ENCODE measurements around the gene CCDC187.

CCDC187 gene

DNA sequence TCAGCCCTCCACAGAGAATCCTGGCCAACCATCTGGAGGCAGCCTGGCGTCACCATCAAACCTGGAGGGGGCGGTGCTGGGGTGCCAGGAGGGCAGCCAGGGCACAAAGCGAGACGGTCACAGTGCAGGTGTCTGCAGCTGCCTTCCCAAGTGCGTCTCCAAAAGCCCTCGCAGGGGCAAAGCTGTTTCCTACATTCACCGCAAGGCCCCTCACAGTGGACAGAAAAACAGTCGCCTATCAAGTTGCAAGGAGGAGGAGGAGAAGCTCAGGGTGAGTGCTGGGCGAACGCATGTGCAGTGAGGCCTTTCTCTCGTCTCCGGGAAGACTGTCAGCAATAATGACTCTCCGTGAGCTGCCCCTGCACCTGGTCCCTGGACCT is 81.0 kb downstream of the CCDC187 start:
- no peak for FAIRE-seq

DNA sequence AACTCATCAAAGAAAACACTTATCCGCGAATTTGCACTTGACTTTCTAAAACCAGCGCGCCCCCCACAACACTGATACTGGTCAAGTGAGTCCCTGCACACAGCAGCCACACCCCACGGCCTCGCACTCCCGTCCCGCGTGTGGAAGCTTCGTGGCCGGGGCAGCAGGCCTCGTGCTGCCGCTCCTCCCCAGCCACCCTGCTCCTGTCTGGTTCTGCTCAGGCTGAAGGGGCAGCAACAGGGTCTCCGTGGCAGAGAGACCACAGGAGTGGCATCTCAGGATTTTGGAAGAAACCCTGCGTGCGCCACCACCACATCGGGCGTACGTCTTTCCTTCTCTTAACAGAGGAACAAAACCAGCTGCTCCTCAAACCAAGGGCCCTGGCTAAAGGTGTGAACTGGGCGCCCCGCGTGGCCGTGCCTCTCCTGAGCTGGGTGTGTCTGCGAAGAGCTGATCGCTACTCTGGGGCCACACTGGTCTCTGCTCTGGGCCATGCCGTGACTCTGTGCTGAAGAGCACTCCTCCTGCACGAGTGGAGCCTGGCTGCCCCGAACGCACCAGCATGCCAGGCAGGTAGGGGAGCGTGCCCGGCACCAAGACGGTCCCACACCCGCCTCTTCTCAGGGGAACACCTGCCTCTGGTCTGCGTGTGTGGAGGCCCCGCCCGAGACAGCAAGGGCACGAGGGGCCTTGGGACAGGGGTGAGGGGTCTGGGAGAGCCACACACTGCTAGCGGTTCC is 81.6 kb downstream of the CCDC187 start:
- FAIRE-seq, result no peak

GRCh38 chr9:136220017-136220729 is 83.7 kb downstream of the CCDC187 start:
- FAIRE-seq, result no peak

DNA sequence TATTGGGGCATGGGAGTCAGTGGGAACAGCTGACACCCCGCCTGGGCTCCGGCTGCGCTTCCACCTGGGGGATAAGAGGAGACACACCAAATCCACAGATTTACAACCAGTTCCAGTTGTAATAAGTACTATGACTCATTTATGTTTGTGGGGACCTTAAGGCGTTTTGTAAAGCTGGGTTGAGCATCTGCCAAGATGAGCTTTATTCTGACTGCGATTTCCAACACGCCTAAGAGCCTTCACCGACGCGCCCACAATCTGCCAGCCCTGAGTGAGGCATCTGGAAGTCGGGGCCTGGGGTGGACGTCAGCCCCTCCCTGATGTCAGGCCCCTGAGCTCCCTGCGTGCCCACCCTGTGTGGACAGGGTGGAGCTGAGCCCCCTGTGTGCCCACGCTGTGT is 84.6 kb downstream of the CCDC187 start:
- FAIRE-seq, result no peak

DNA sequence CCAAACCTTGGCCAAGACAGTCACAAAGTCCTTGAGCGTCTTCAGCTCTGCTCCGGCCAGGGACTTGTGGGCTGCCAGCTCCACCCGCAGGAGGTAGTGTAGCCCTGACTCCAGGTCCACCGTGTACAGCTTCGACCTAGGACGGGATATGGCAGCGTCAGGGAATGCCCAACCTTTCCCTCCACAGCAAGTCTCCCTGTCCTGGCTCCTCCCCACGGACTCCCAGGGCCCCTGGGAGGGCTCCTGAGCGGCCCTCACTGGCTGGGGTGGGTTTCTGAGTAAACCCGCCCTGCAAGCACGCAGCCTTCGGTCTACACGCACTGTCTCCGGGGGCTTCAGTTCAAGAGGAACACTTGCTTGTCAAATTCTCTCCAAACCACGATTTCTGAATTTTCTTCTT is 85.2 kb downstream of the CCDC187 start:
- FAIRE-seq, result no peak

DNA sequence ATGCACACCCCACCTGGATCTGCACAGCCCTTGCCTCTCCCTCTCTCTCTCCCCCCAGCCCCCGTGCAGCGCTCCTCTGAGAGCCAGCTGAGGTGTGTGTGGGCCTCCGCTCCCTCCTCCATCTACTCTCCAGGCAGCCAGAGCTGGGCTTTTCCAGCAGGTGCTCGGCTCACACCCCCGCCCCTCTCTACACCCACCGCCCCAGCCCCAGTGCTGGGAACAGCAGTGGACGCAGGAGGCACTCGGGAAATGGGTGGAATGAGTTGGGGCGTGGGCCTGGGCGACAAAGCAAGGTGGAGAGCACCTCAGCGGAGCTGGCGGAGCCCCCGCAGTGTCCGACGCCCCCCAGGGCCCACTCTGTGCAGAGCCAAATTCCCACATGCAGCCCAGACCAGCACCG is 85.6 kb downstream of the CCDC187 start:
- FAIRE-seq, result no peak

DNA sequence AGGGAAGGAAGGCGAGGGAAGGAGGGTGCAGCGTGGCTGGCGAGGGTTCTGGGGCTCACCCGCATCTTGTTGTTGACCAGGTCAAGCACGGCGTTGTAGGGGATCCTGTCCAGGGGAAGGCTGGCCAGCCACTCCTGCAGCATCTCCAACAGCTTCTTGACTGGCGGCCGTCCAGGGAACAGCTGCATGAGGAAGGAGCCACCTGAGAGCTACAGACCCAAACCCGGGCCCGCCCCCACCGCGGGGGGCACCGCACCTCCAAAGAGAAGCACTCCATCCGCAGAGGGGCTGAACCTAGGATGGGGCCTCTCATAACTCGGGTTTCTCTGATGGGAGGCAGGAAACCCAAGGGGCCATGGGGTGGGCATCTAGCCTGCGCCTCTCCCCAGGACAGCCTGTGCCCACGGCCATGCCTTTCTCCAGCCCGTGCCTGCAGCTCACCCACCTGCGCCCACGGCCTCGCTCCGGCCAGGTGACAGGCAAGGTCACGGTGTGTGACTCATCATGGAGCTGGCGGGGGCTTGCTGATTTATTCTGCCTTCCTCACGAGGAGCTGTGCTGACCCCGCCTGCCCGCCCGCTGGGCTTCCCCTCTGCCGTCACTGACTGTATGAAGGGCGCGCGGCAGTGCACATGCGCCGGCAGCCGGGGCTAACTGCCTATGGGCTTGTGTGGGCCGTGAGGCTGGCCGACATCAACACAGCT is 87.2 kb downstream of the CCDC187 start:
- FAIRE-seq, result no peak

DNA sequence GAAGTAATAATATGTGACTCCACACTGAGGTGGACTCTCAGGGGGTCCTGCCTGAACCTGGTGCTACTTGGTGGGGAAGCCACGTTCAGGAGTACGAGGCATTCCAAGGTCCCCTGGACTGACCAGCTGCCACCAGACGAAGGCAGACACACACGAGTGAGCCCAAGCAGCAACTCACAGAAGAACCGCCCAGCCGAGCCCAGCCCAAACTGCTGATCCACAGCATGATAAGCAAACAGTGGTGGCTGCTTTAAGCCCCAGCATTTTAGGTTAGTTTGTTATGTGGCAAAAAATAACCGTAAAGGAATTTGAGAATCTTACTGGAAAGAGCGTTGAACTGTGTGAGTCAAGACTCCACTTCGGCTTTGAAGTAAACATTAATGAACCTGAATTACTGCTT is 90.2 kb downstream of the CCDC187 start:
- no peak for FAIRE-seq

- no peak for FAIRE-seq
Observed at GRCh38 chr9:136212345-136212950, 91.4 kb downstream of the CCDC187 start.

DNA sequence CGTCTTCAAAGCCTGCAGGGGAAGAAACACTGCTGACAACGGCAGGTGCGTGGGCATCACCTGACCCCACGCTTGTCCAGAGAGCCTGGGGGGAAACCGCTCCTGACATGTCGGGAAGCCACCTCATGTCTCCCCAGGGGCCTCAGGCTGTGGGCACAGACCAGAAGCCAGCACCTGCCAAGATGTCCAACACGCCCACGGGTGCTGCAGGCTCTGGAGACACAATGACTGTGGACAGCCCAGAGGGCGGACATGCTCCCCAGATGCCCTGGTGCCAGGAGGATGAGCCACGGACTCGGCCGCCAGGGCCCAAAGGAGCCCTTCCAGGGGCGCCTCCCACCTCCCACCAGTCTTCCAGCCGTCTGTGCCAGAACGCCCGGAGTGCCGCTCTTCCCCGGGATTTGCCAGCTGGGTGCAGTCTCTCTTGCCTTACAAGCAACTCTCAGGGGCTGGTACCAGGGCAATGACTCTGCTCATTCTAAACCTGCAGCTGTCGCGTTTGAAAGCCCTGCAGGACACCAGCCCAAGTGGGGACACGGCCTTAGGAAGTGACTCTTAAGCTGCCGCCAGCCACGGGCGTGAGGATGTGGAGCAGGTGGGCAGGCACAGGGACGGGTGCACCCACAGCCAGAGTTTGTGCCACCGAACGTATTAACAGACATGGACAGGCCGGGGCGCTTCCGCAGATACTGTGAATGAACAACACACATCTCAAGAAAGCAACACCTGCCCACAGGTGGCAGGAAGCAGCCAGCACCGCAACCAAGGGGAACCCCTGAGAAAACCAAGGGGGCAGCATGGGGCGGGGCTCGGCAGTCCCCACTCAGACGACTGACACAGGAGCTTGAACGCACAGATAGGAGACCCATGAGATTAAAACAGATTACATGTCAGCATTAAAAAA is 92.2 kb downstream of the CCDC187 start:
- FAIRE-seq, result no peak

DNA sequence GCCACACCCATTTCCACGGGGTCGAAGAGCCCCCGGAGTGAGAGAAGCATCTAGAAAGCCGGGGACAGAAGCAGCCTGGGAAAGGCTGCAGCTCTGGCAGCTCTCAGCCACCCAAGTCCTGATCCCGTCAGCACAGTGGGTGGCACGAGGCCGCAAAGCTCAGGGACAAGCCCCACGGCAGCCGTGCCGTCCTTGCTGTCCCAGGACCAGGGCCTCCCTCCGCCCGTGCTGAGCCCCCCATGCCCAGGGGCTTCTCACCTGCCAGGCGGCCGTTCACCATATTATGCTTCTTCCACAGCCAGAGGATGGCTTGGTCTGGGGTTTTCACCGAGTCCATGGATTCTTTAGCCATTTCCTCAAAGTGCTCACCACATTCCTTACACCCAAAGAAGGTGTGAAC is 92.9 kb downstream of the CCDC187 start:
- no peak for FAIRE-seq

GRCh38 chr9:136210276-136210675 is 93.6 kb downstream of the CCDC187 start:
- no peak for FAIRE-seq

GRCh38 chr9:136209786-136210185 is 94.1 kb downstream of the CCDC187 start:
- no peak for FAIRE-seq

DNA sequence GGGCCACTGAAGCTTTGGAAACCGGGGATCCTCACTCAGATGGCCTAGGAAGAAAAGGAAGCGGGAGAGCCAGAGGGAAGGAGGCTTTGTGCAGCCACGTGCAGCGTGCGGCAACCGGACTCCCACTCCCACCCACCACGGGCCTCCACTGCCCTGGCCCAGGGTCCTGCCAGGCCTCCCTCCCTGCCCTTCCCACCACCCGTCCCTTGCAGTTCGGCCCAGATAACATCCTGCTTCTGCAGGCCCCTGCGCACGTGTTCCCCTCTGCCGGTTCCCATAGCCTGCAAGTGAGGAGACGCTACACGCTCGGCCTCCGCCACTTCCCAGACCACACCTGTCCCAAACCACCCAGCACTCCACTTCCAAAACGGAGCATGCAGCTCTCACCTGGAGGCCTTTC is 94.7 kb downstream of the CCDC187 start:
- FAIRE-seq, result no peak

GRCh38 chr9:136208675-136209074 is 95.2 kb downstream of the CCDC187 start:
- no peak for FAIRE-seq

DNA sequence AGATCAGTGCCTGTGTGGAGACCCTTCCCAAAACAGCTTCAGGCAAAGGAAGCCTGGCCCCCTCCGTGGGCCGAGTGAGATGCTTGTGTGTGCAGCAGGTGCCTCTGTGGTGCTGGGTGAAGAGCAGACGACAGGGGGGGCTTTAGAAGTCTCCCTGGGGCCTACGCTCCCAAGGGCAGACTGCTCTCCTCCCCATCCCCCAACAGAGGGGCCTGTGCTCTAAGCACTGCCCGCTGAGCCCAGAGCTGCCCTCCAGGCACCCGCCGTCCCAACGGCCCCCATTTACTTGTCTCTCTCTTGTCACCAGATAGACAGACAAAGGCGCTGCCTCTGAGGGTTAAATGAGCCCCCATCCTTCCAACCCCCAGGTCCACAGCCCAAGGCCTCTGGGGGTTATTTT is 96.3 kb downstream of the CCDC187 start:
- no peak for FAIRE-seq

DNA sequence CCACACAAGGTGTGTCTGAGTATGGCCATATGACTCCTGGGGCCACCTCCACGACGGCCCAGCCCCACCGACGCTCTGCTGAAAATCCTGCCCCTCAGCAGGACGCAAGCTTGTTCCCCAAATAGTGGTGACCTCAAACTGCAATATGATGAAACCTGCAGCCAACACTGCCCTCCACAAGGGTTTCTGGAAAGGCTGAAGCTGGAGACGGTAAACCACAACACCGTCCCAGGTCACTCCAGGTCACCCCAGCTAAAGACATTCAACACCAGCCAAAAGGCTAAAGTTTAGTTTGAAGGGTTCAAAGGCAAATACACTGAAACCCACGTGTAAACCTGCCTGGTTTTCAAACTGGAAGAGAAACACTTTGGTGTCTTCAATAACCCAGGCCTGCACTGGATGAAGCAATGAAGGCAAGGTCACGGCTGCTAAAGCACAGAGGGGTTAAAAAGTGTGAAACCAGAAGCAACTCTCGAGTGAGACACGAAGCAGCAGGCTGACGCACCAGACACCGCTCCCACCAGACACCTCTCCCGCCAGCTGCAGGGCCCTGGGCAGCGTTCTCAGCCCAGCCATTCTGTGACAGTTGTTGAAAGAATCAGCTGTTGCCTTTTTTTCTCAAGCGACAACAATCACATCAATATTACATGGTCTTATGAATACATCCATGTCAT is 97.2 kb downstream of the CCDC187 start:
- no peak for FAIRE-seq

DNA sequence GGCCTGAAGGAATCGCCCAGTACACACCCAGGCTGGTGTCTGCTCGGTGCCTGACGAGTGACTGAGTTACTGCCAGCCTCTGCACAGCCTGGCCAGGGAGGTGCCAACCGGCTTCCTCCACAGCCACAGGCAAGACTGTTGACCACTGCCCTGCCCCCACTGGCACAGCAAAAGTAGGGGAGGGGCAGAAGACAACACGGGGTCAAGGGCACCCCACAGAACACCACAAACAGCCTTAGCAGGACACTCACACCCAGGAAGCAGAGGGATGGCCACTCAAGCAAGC is 98.2 kb downstream of the CCDC187 start:
- no peak for FAIRE-seq

DNA sequence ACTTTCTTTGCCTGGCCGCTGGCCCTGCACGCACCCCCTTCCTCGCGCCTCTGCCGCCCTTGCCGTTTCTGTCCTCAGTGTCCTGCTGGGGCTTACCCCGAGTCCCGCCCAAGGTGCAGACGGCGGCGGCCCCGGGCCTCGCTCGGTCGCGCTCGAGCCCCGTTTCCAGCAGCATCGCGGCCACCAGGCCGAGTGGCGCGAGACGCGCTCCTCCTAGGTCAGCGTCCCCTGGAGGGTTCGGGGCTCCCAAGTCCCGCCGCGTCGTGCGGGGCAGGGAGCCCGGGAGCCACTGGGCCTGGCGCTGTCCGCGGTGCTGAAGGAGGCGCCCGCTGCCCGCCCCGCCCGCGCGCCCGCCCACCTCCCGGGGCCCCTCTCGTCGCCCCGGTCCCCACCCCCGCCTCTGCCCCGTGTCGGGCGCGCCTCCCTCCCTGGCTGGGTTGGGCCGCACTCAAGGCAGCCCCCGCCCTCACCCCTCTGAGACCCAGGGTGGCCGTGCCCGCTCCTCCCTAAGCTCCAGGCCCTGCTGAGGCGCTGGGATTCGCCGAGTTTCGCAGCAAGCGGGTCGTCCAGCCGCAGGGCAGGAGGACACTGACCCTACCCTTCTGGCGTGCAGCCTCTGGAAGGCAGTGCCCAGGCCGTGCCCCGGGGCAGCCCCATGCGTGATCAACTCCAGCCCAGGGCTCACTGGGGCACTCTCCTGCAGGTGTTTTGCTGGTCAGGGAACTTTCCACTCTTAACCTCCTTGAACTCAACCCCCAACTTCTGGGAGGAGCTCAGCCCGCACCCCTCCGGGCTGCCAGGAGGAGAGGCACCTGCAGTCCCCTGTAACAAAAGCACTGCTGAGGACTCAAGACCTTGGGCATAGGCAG is 98.8 kb downstream of the CCDC187 start, which contains the start of gene LHX3:
TSS of gene LHX3 (minus strand) at position 291 of the 869 bp plus-strand sequence. CDS start at position 175, 116 bp downstream.
- FAIRE-seq, result no peak

DNA sequence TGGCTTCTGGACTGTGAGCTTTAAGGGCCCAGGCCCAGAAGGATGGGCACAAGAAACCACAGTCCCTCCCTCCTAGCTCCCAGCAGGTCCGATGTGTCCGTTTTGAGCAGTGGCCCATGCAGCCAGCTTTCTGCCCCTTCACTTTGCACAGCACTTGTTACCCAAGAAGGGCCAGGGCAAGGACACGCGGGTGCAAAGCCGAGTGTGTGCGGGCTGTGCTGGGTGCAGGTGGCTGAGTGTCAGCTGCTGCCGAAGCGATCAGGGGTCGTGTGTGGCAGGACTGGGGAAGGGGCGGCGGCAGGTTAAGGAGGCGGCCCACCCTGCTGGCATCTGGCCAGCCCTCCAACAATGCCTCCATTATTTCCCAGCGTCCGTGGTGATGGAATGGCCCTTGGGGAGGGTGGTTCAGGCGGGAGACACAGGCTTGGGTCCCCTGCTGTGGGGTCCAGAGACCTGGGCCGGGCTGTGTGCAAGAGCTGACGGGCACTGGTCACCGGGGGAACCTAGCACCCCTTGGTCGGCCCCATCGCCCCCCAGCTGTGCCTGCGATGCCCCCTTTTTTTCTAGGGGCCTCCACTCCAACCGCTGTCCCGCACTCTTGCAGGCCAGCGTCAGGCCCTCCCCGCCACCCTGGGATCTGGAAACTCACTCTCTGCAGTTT is 99.6 kb downstream of the CCDC187 start:
- FAIRE-seq, result no peak

Data from TTC549 (cell line).